GM19043 (cell line): ENCODE measurements around the gene LFNG.

Experiments used
- ATAC-seq: cut with Tn5 transposase; IDR thresholded peaks from one replicate; pipeline ENCODE4 v1.9.1; 2021; ENCODE audit warnings: low read depth; ENCODE audit not compliant: unreplicated experiment

The LFNG gene

GRCh38 chr7:2515424-2516193 lies 4.0 kb upstream of the LFNG start:
- no peak for ATAC-seq

GRCh38 chr7:2516194-2516555 lies 3.4 kb upstream of the LFNG start:
- no peak for ATAC-seq

GRCh38 chr7:2517026-2517425 lies 2.5 kb upstream of the LFNG start:
- no peak for ATAC-seq

- ATAC-seq = no peak
These were observed 1.7 kb upstream of the LFNG start for GRCh38 chr7:2517678-2518507.

DNA sequence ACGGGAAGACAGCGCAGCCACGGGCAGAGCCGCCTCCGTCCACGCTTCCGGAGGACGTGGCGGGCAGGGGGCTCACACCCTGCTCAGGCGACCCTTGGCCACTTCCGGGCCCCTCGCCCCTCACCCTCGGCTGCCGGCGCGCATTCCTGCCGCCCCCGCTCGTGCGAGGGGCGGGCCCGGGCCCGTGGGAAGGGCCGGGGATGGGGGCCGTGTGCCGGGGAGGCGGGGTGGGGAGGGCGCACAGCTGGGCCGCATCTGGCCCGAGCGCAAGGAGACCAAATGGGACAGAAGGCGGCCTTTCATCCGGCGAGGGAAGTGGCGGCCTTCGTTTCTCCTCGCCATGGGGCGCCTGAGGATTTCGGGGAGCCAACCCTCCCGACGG lies 846 bp upstream of the LFNG start:
- ATAC-seq = no peak

DNA sequence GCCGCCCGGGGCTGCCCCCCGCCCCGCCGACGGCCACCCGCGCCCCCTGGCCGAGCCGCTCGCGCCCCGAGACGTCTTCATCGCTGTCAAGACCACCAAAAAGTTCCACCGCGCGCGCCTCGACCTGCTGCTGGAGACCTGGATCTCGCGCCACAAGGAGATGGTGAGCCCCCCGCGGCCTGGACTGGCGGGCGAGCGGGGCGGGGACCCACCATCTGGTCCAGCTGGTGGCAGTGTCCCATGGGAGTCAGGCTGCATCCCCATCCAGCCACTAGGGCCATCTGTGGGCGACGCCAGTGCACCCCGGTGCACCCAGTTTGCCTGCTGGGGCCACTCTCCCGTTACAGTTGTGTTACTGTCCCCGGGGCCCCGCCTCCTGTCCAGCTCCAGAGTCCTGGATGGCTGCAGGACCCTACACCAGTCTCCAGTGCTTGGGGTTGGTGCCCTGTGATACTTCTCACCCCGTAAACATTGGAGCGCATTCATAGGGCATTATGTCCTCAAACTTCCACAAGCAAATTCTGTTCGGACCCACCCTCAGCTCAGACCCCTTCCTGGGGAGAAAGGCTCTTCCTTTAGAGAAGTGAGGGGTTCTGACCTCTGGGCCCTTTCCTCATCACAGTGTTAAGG lies 672 bp downstream of the LFNG start:
- ATAC-seq = no peak

GRCh38 chr7:2520761-2521290 lies 1.3 kb downstream of the LFNG start:
- no peak for ATAC-seq

DNA sequence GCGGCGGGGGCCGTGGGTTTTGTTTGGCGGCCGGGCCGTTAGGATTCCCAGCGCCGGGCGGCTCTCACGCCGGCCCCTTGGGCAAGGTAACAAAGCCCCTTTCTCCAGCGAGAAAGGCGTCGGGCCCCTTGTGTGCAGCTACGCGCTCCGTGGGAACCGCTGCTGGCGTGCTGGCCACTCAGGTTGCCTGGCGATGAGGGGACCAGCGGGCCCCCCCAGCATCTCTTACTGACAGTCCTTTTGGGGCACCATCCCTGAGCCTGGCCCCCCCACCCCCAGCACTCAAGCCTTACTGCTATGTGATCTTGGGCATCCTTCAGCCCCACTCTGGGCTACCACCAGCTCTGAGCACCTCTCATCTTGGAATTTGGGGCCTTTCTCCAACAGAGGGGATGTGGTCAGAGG lies 1.8 kb downstream of the LFNG start:
- no peak for ATAC-seq

GRCh38 chr7:2521952-2522591 lies 2.5 kb downstream of the LFNG start:
- ATAC-seq = no peak

DNA sequence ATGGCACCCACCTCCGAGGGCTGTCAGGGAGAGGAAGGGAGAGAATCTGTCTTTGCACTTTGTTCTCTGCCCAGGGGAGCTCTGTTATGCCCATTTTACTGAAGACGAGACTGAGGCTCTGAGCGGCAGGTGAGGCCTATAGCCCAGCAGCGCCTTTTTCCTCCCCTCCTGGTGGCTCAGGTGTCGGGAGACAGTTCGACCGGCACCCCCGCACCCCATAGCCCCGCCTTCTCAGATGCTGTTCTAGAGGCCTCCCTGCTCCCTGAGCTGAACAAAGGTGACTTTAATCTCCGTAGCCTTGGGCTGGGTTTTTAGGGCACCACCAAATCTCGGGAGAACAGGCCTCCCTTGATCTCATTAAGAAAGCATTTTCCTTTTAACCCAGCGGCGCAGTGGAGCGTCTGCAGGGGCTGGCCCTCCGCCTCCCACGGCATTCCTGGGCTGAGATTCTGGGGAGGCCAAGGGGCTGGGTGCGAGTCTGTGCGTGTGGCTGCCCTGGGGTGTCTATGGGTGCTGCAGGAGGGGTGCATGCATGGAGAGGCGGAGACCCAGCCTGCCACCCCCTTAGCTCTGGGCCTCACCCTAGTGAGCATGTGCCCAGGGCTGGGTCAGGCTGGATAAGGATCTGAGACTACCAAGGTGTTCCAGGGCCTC lies 3.3 kb downstream of the LFNG start:
- ATAC-seq = no peak

GRCh38 chr7:2523461-2523936 lies 3.9 kb downstream of the LFNG start:
- no peak for ATAC-seq

- ATAC-seq = no peak
These were observed 4.6 kb downstream of the LFNG start for GRCh38 chr7:2523941-2524807.

DNA sequence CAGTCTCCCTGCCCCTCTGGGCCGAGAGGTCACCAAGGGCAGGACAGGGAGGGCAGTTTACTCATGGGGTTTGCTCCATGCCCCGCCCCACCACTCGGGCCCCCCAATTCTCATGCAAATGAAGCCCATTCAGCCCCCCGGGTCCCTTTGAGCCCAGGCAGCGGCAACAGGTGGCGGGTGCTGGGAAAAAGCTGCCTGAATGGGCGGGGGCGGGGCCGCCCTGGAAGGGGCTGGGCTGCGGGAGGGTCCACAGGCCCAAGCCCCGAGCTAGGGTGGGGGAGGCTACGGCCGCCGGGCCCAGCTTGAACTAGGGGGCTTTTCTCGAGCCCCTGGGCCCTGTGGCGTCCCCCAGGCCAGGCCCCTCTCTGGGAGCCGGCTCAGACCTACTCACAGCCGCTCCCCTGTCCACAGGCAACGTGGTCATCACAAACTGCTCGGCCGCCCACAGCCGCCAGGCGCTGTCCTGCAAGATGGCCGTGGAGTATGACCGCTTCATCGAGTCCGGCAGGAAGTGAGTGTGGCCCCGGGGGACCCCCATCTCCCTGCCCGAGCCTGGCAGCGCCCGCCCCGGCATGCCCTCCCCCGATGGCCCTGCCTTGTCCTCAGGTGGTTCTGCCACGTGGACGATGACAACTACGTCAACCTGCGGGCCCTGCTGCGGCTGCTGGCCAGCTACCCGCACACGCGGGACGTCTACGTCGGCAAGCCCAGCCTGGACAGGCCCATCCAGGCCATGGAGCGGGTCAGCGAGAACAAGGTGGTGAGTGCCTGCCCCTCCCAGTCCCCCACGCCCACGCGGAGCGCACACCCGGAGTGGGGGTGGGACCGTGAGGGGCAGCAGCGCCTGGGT lies 5.5 kb downstream of the LFNG start:
- no peak for ATAC-seq

DNA sequence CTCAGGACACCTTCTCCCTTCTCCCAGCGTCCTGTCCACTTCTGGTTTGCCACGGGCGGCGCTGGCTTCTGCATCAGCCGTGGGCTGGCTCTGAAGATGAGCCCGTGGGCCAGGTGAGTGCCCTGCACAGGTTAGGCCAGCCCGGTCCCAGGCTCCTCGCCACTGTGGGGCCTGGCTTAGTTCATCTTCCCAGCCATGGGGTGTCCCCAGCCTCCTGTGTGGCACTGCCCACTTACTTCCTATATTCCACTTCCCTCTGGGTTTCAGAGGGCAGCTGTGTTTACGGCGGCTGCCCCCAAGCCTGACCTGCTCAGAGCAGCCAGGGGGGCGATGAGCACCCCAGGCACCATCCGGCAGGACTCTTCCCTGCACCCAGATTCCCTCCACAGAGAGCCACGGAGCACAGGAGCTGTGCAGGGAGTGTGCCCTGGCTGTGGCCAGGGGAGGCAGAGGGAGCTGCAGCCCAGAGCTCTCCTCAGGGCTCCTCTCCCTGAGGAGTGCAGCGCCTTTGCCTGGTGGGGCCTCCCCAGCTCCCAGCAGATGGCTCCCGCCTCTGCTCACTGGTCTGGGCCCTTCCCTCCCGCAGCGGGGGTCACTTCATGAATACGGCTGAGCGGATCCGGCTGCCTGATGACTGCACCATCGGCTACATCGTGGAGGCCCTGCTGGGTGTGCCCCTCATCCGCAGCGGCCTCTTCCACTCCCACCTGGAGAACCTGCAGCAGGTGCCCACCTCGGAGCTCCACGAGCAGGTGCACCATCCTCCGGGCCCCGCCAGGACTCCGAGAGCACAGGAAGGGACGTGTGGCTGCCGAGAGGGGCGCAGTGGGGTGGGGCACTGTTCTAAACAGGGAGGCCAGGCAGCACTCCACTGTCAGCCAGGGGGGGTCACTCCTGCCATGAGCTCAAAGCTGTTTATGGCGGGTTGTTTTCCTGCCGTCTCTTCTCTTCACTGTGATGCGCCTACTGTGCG lies 6.4 kb downstream of the LFNG start:
- no peak for ATAC-seq

DNA sequence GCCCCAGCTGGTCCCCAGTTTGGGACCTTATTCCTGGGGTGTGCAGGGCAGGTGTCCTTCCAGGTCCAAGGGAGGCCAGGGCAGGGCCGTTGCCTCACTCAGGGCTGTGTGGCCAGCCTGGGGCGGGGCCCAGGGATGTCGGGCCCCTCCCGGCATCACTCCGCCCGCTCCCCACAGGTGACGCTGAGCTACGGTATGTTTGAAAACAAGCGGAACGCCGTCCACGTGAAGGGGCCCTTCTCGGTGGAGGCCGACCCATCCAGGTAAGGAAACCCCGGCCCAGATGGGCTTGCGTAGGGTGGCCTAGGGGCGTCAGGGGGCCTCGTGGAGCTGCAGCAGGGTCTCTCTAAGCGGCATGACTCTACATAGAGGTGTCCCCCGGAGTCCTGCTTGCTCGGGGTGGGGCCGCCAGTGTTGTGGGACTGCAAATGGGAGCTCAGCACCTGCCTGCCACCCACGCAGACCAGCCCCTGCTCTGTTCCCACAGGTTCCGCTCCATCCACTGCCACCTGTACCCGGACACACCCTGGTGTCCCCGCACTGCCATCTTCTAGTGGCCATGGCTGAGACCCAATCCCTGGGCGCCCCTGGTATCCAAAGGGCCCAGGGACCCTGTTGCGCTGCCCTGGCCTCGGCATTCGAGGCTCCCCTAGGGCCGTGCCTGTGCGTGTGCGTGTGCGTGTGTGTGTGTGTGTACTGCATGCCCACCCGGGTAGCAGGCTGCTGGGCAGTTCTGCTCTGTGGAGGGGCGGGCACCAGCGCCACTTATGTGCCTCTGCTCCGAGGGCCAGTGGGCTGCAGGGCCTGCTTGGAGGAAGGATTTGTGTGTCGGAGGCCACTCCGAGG lies 7.3 kb downstream of the LFNG start:
- no peak for ATAC-seq
